Activated naive CD8-positive, alpha-beta T cell treated with anti-CD3 and anti-CD28 coated beads for 36 hours (primary cell): Measurements from ENCODE around the gene NUMA1. TPM values are rescaled to one million over a fixed set of nuclear protein-coding genes. Genes with fewer than 3 reads are reported as not detected.

Experiments used
- DNase-seq: peaks from one replicate; pipeline ENCODE4 v3.0.0; 2021
- H3K27ac Mint-ChIP-seq: one replicate; pipeline ENCODE4 v1.8.0; 2022; ENCODE audit warnings: mild to moderate bottlenecking, moderate library complexity, mixed read lengths
- H3K27me3 Mint-ChIP-seq: one replicate; pipeline ENCODE4 v1.8.0; 2022; ENCODE audit warnings: mild to moderate bottlenecking, mixed read lengths
- H3K36me3 Mint-ChIP-seq: one replicate; pipeline ENCODE4 v1.8.0; 2021; ENCODE audit warnings: mild to moderate bottlenecking, mixed read lengths
- H3K4me1 Mint-ChIP-seq: one replicate; pipeline ENCODE4 v1.8.0; 2021; ENCODE audit warnings: mixed read lengths
- H3K4me3 Mint-ChIP-seq: one replicate; pipeline ENCODE4 v1.8.0; 2022; ENCODE audit warnings: mild to moderate bottlenecking, moderate library complexity, mixed read lengths
- H3K9me3 Mint-ChIP-seq: one replicate; pipeline ENCODE4 v1.8.0; 2022; ENCODE audit warnings: mixed read lengths
- total RNA-seq, 2 experiments: library from RNA; stranded (reverse); gene quantifications; one replicate each; pipeline ENCODE4 v1.2.3, GENCODE V29; 2021

Gene NUMA1
- total RNA-seq, 2 experiments from 2014 or later = 120 to 121 TPM

GRCh38 chr11:71976551-71976950 lies 103.8 kb downstream of the NUMA1 start:
- H3K9me3 Mint-ChIP-seq = no peaks in the 10 kb centered on the region
- H3K27ac Mint-ChIP-seq = no peak overlapping the region
- H3K36me3 Mint-ChIP-seq = peaks cover 9% of the 10 kb centered on the region
- no peak for DNase-seq
- H3K4me1 Mint-ChIP-seq = peaks cover 6% of the 10 kb centered on the region
- H3K4me3 Mint-ChIP-seq = no peak overlapping the region
- no peaks in the 10 kb centered on the region for H3K27me3 Mint-ChIP-seq

DNA sequence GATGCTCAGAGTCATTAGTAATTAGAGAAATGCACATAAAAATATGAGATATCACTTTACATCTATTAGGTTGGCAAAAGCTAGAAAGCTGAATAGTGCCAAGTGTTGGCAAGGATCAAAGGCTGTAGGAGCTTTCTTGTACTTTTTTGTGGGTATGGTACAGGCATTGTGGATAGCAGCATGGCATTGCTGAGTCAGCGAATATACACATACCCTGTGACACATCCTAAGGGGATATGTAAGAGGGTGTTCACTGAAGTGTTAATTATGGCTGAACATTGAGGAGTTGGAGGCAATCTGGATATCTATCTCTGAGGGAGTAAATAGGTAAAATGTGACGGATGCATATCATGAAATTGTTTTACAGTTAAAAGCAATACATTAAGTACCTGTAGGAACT lies 108.7 kb downstream of the NUMA1 start:
- Mint-ChIP-seq H3K36me3 (peaks cover 15% of the 10 kb centered on the region), H3K27ac (no peak overlapping the region), H3K27me3 (no peaks in the 10 kb centered on the region), H3K4me1 (peaks cover 9% of the 10 kb centered on the region), H3K9me3 (no peaks in the 10 kb centered on the region), H3K4me3 (no peak overlapping the region)
- no peak for DNase-seq

DNA sequence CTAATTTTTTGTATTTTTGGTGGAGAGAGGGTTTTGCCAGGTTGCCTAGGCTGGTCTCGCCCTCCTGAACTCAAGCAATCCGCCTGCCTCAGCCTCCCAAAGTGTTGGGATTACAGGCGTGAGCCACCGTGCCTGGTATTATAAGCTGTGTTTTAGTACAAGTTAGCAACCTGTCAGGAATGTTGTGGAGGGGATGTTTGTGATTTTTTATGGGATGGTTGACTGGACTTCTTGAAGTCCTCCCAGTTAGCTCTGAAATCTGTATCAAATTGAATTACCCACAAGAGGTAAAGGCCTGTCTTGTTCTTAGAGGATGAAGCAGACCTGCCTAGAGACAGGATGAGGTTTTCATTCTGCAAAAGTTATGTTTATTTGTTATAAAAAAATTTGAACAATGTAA lies 115.7 kb downstream of the NUMA1 start:
- H3K4me1 Mint-ChIP-seq = peaks cover 20% of the 10 kb centered on the region
- peaks cover 34% of the 10 kb centered on the region for H3K36me3 Mint-ChIP-seq
- DNase-seq = no peak
- no peak overlapping the region for H3K4me3 Mint-ChIP-seq
- no peaks in the 10 kb centered on the region for H3K9me3 Mint-ChIP-seq
- no peak overlapping the region for H3K27ac Mint-ChIP-seq
- H3K27me3 Mint-ChIP-seq = no peaks in the 10 kb centered on the region

DNA sequence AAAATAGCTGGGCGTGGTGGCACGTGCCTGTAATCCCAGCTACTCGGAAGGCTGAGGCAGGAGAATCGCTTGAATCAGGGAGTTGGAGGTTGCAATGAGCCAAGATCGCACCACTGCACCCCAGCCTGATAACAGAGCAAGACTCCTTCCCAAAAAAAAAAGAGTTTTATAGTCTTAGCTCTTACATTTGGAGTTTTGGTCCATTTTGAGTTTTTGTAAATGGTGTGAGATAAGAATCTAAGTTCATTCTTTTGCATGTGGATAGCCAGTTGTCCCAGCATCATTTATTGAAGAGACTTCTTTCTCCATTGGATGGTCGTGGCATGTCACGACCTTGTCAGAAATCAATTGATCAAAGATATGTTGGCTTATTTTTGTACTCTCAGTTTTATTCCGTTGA lies 116.9 kb downstream of the NUMA1 start:
- Mint-ChIP-seq H3K27ac (no peak overlapping the region), H3K36me3 (peaks cover 35% of the 10 kb centered on the region), H3K27me3 (no peaks in the 10 kb centered on the region), H3K4me1 (peaks cover 19% of the 10 kb centered on the region), H3K9me3 (no peaks in the 10 kb centered on the region), H3K4me3 (no peak overlapping the region)
- DNase-seq = no peak

DNA sequence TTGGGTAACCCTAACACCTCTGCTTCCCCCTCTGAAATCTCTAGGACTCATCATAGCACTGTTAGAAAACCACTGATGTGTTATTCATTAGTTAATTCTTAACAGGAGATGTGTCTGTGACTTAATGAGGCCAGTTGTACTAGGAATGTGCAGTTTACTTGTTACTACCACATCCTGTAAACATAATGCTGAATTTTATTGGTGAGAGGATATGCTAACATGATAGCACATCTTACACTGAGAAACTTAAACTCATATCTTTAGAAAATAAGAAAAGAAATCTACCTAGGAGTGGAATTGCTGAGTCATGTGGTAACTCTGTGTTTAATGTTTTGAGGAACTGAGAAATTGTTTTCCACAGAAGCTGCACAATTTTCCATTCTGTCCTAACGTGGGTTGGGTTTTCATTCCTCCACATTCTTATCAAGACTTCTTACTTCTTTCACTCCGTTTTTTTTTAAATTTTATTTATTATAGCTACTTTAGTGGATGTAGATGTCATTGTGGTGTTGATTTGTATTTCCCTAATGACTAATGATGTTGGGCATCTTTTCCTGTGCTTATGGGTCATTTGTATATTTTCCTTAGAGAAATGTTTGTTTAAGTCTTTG lies 117.8 kb downstream of the NUMA1 start:
- peak overlapping the region; percentile 10 for H3K4me3 Mint-ChIP-seq
- peaks cover 22% of the 10 kb centered on the region for H3K4me1 Mint-ChIP-seq
- peaks cover 34% of the 10 kb centered on the region for H3K36me3 Mint-ChIP-seq
- no peaks in the 10 kb centered on the region for H3K9me3 Mint-ChIP-seq
- H3K27ac Mint-ChIP-seq = peak overlapping the region; percentile 77
- DNase-seq = no peak
- H3K27me3 Mint-ChIP-seq = no peaks in the 10 kb centered on the region

GRCh38 chr11:71955898-71956456 lies 124.4 kb downstream of the NUMA1 start:
- no peaks in the 10 kb centered on the region for H3K9me3 Mint-ChIP-seq
- H3K36me3 Mint-ChIP-seq = peaks cover 15% of the 10 kb centered on the region
- H3K27ac Mint-ChIP-seq = no peak overlapping the region
- no peaks in the 10 kb centered on the region for H3K27me3 Mint-ChIP-seq
- no peak for DNase-seq
- peaks cover 16% of the 10 kb centered on the region for H3K4me1 Mint-ChIP-seq
- H3K4me3 Mint-ChIP-seq = no peak overlapping the region

Other genes with a start within 250 kb of the NUMA1 start
- gene DEFB108B, start 247.3 kb downstream of the NUMA1 start, total RNA-seq = not detected
- not detected for gene DEFB131B, start 202.1 kb downstream of the NUMA1 start, total RNA-seq
- gene XNDC1N, start 151.9 kb downstream of the NUMA1 start, total RNA-seq = 10 to 100 TPM; 10.8 to 12.4 TPM
- gene RNF121, start 151.5 kb downstream of the NUMA1 start, total RNA-seq = 10 to 100 TPM; 28.3 to 30.7 TPM
- 1 to 10 TPM; 6.9 to 7.4 TPM for gene IL18BP, start 81.6 kb downstream of the NUMA1 start, total RNA-seq
- 10 to 100 TPM in 1 of 2 experiments, 1 to 10 TPM in 1; 7.0 to 10.0 TPM for gene LRRC51, start 308 bp upstream of the NUMA1 start, total RNA-seq
- 10 to 100 TPM; 65.5 to 66.2 TPM for gene LAMTOR1, start 22.8 kb upstream of the NUMA1 start, total RNA-seq
- gene TOMT, start 25.4 kb upstream of the NUMA1 start, total RNA-seq = not detected
- 10 to 100 TPM; 70.4 to 71.8 TPM for gene ANAPC15, start 32.2 kb upstream of the NUMA1 start, total RNA-seq
- gene FOLR3, start 55.2 kb upstream of the NUMA1 start, total RNA-seq = not detected
- gene FOLR1, start 111.6 kb upstream of the NUMA1 start, total RNA-seq = not detected
- gene FOLR2, start 136.3 kb upstream of the NUMA1 start, total RNA-seq = not detected
- gene INPPL1, start 144.2 kb upstream of the NUMA1 start, total RNA-seq = 10 to 100 TPM; 69.5 to 71.2 TPM
- gene PHOX2A, start 163.6 kb upstream of the NUMA1 start, total RNA-seq = not detected